Right atrium auricular region (tissue), 2 donors: ENCODE results near the gene BAIAP2. TPM values are rescaled to one million over a fixed set of nuclear protein-coding genes. Genes with fewer than 3 reads are reported as not detected.

ENCODE experiments used
- DNase-seq: peaks from one replicate; pipeline ENCODE4 v3.0.0-alpha.2; 2019; ENCODE audit warnings: low spot score
- H3K27ac ChIP-seq, 2 donors: fragments of 200-600 bp; sonication (generic); 1 replicate in 1 of 2; 2 replicates in 1 of 2; pipeline ENCODE4 v1.5.1; 2016 to 2019
- H3K27me3 ChIP-seq, 2 donors: fragments of 200-600 bp; sonication (generic); one replicate each; pipeline versions ENCODE4 v1.5.1 to v1.6.0; 2017 to 2019
- H3K36me3 ChIP-seq: fragments of 200-600 bp; sonication (generic); one replicate; pipeline ENCODE4 v1.5.1; 2016
- H3K4me1 ChIP-seq, 2 donors: fragments of 200-600 bp; sonication (generic); one replicate each; pipeline versions ENCODE4 v1.5.1 to v1.6.0; 2017 to 2019
- H3K4me3 ChIP-seq, 2 donors: fragments of 200-600 bp; sonication (generic); 1 replicate in 1 of 2; 2 replicates in 1 of 2; pipeline ENCODE4 v1.5.1; 2017 to 2019; ENCODE audit warnings: mild to moderate bottlenecking in 1 of 2, moderate library complexity in 1 of 2
- H3K9me3 ChIP-seq, 2 donors: fragments of 200-600 bp; sonication (generic); one replicate each; pipeline ENCODE4 v1.5.1; 2019
- CTCF ChIP-seq, 2 donors: fragments of 200-600 bp; sonication (generic); IDR thresholded peaks; one replicate each; pipeline ENCODE4 v1.5.1; 2019; ENCODE audit warnings: antibody characterized with exemption in 2 of 2
- total RNA-seq, 2 donors: library from RNA; depleted of rRNA; stranded (reverse); fragments of >200 nt; gene quantifications; one replicate each; pipeline ENCODE4 v1.1.0, GENCODE V29; 2016

The BAIAP2 gene
- total RNA-seq, 2 donors from 2014 or later = 27.9 to 36.5 TPM

GRCh38 chr17:81157848-81158687, 123.1 kb downstream of the BAIAP2 start:
- Histone ChIP-seq H3K27ac (no peak overlapping the region), H3K4me3 (no peak overlapping the region), H3K36me3 (no peaks in the 10 kb centered on the region), H3K27me3 (no peaks in the 10 kb centered on the region), H3K9me3 (no peaks in the 10 kb centered on the region), H3K4me1 (peaks cover 0 to 12% of the 10 kb centered on the region in 2 donors)
- no peak for TF ChIP-seq CTCF (IDR thresholded peaks at IDR 0.05)
- no peak for DNase-seq

- no peak overlapping the region for H3K4me3 ChIP-seq
- DNase-seq = no peak
Observed at GRCh38 chr17:81158688-81159590, 124.0 kb downstream of the BAIAP2 start.

GRCh38 chr17:81159611-81160265, 124.8 kb downstream of the BAIAP2 start:
- Histone ChIP-seq H3K36me3 (no peaks in the 10 kb centered on the region), H3K4me1 (peaks cover 0 to 15% of the 10 kb centered on the region in 2 donors), H3K27me3 (no peaks in the 10 kb centered on the region), H3K27ac (peak overlapping the region in 1 of 2 donors; percentile 58), H3K4me3 (peak overlapping the region; percentile 38 to 46), H3K9me3 (no peaks in the 10 kb centered on the region)
- no peak for DNase-seq
- TF ChIP-seq CTCF (IDR thresholded peaks at IDR 0.05) = no peak

More at GRCh38 chr17:81158688-81159590, 124.0 kb downstream of the BAIAP2 start:
- no peaks in the 10 kb centered on the region for H3K9me3 ChIP-seq
- no peaks in the 10 kb centered on the region for H3K27me3 ChIP-seq
- H3K36me3 ChIP-seq = no peaks in the 10 kb centered on the region
- H3K4me1 ChIP-seq = peaks cover 0 to 12% of the 10 kb centered on the region in 2 donors
- TF ChIP-seq CTCF (IDR thresholded peaks at IDR 0.05) = no peak
- no peak overlapping the region for H3K27ac ChIP-seq

- Histone ChIP-seq H3K4me3 (peak overlapping the region; percentile 38 to 46), H3K4me1 (peaks cover 0 to 21% of the 10 kb centered on the region in 2 donors), H3K9me3 (no peaks in the 10 kb centered on the region), H3K27ac (peak overlapping the region in 1 of 2 donors; percentile 58), H3K27me3 (no peaks in the 10 kb centered on the region), H3K36me3 (no peaks in the 10 kb centered on the region)
- TF ChIP-seq CTCF (IDR thresholded peaks at IDR 0.05) = no peak
- DNase-seq = peak; percentile 60
Observed at GRCh38 chr17:81160306-81160705, 125.4 kb downstream of the BAIAP2 start.

GRCh38 chr17:81160747-81161453, 125.9 kb downstream of the BAIAP2 start:
- Histone ChIP-seq H3K9me3 (no peaks in the 10 kb centered on the region), H3K27me3 (no peaks in the 10 kb centered on the region), H3K4me3 (peak overlapping the region in 1 of 2 donors; percentile 46), H3K36me3 (no peaks in the 10 kb centered on the region), H3K4me1 (peaks cover 0 to 26% of the 10 kb centered on the region in 2 donors), H3K27ac (peak overlapping the region in 1 of 2 donors; percentile 58)
- DNase-seq = no peak
- TF ChIP-seq CTCF (IDR thresholded peaks at IDR 0.05) = no peak
